Endothelial cell of umbilical vein (primary cell): ENCODE data around the gene AGBL4. TPM values are rescaled to one million over a fixed set of nuclear protein-coding genes. Genes with fewer than 3 reads are reported as not detected.
A peak's percentile ranks its signal among the peaks of the same experiment; 100 is the strongest.

Source experiments
- BruUV-seq: library from RNA; stranded (reverse); fragments of 400-500 nt; replicated peaks from 2 replicates; lab custom pipeline; 2021; lab: Mats Ljungman, UMichigan
- CTCF ChIA-PET: fragments of 300-600, 350-600 bp; sonication (Branson Sonifier 250); formaldehyde crosslinking; loops from one replicate; lab custom pipeline; 2021; ENCODE audit warnings: antibody characterized with exemption, inconsistent platforms; lab: Charles Lee
- POLR2A ChIA-PET: fragments of 300-600, 350-600 bp; sonication (Branson Sonifier 250); formaldehyde crosslinking; loops from one replicate; lab custom pipeline; 2021; ENCODE audit warnings: antibody characterized with exemption, inconsistent platforms; lab: Charles Lee
- DNase-seq: peaks from one replicate; pipeline ENCODE4 v3.0.0-alpha.2; 2011; ENCODE audit warnings: low read depth, low spot score
- FAIRE-seq: peaks from 2 replicates; lab custom pipeline; 2011; peaks lifted over from hg19 to GRCh38; lab: Jason Lieb, UNC
- H2AFZ ChIP-seq: 2 replicates; pipeline ENCODE4 v1.6.0; 2012; ENCODE audit warnings: low read depth, low read length, control low read depth, inconsistent platforms
- H3K27ac ChIP-seq: 2 replicates; pipeline ENCODE4 v1.5.1; 2011; ENCODE audit warnings: low read depth, mild to moderate bottlenecking, control low read depth, low read length, moderate library complexity; ENCODE audit not compliant: insufficient read depth
- H3K27me3 ChIP-seq, 2 experiments: 2 replicates each; pipeline versions ENCODE4 v1.6.0 to v1.6.1; 2011; ENCODE audit warnings: low read length in 2 of 2, mixed read lengths in 1 of 2; ENCODE audit not compliant: control insufficient read depth in 2 of 2, insufficient read depth in 2 of 2
- H3K36me3 ChIP-seq, 2 experiments: 2 replicates in 1 of 2; 3 replicates in 1 of 2; pipeline ENCODE4 v1.5.1; 2011; ENCODE audit warnings: low read length in 2 of 2, mild to moderate bottlenecking in 1 of 2, moderate library complexity in 1 of 2; ENCODE audit not compliant: control insufficient read depth in 2 of 2, insufficient read depth in 2 of 2; ENCODE audit errors: extremely low read depth in 1 of 2
- H3K4me1 ChIP-seq: 3 replicates; pipeline ENCODE4 v1.5.1; 2011; ENCODE audit warnings: mild to moderate bottlenecking, low read length; ENCODE audit not compliant: control insufficient read depth, insufficient read depth; ENCODE audit errors: extremely low read depth
- H3K4me2 ChIP-seq: 2 replicates; pipeline ENCODE4 v1.6.1; 2011; ENCODE audit warnings: low read length, control low read depth, mixed read lengths; ENCODE audit not compliant: insufficient read depth
- H3K4me3 ChIP-seq, 3 experiments: fragments of 200-600 bp in 1 of 3; sonication (generic), shearing (Covaris generic) in 1 of 3; replicated peaks in 1 of 3; 2 replicates each; pipeline ENCODE4 v1.5.1; 2011 to 2016; ENCODE audit warnings: control low read depth in 3 of 3, low read length in 3 of 3, mild to moderate bottlenecking in 2 of 3, inconsistent platforms in 1 of 3, low read depth in 1 of 3, moderate library complexity in 1 of 3; ENCODE audit not compliant: insufficient read depth in 1 of 3
- H3K79me2 ChIP-seq: 2 replicates; pipeline ENCODE4 v1.6.0; 2012; ENCODE audit warnings: low read length, inconsistent platforms; ENCODE audit not compliant: control insufficient read depth, insufficient read depth
- H3K9ac ChIP-seq: replicated peaks from 2 replicates; pipeline ENCODE3; 2011; ENCODE audit warnings: low read length, control low read depth; ENCODE audit not compliant: insufficient read depth; ENCODE audit errors: extremely low read depth
- H3K9me1 ChIP-seq: replicated peaks from 3 replicates; pipeline ENCODE4 v1.6.0; 2011; ENCODE audit warnings: mild to moderate bottlenecking, low read length; ENCODE audit not compliant: control insufficient read depth, insufficient read depth; ENCODE audit errors: extremely low read depth
- H3K9me3 ChIP-seq: replicated peaks from 2 replicates; pipeline ENCODE4 v1.5.1; 2012; ENCODE audit warnings: low read length, inconsistent platforms; ENCODE audit not compliant: control insufficient read depth, insufficient read depth
- H4K20me1 ChIP-seq: replicated peaks from 2 replicates; pipeline ENCODE3; 2011; ENCODE audit warnings: mild to moderate bottlenecking, low read length; ENCODE audit not compliant: control insufficient read depth, insufficient read depth; ENCODE audit errors: extremely low read depth
- EZH2 ChIP-seq: IDR thresholded peaks from 2 replicates; pipeline ENCODE4 v1.6.1; 2012; ENCODE audit warnings: borderline replicate concordance, low read depth, mild to moderate bottlenecking, moderate library complexity, low read length, inconsistent platforms; ENCODE audit not compliant: severe bottlenecking
- FOS ChIP-seq: IDR thresholded peaks from 2 replicates; pipeline ENCODE4 v1.6.1; 2011; ENCODE audit warnings: mild to moderate bottlenecking, low read length, moderate library complexity, borderline replicate concordance; ENCODE audit not compliant: insufficient read depth
- GATA2 ChIP-seq: IDR thresholded peaks from 2 replicates; pipeline ENCODE4 v1.7.0; 2011; ENCODE audit warnings: low read depth, mild to moderate bottlenecking, moderate library complexity, mixed read lengths, low read length; ENCODE audit not compliant: insufficient read length, insufficient read depth
- JUN ChIP-seq: IDR thresholded peaks from 2 replicates; pipeline ENCODE4 v1.6.1; 2011; ENCODE audit warnings: borderline replicate concordance, low read depth; ENCODE audit not compliant: insufficient read length, insufficient read depth
- MAX ChIP-seq: IDR thresholded peaks from 2 replicates; pipeline ENCODE4 v1.6.1; 2011; ENCODE audit not compliant: insufficient read depth, insufficient read length
- POLR2A ChIP-seq: IDR thresholded peaks from 2 replicates; pipeline ENCODE4 v1.6.1; 2012; ENCODE audit warnings: low read depth, mild to moderate bottlenecking, control low read depth, low read length
- POLR2AphosphoS5 ChIP-seq: IDR thresholded peaks from 2 replicates; pipeline ENCODE4 v1.6.1; 2012; ENCODE audit warnings: low read depth, mild to moderate bottlenecking, control low read depth, low read length, moderate library complexity; ENCODE audit not compliant: insufficient read depth
- dilution Hi-C: fragments of 300-500 bp; cut with MboI; formaldehyde crosslinking; loops from one replicate; pipeline ENCODE4 v1.15.0; 2019; ENCODE audit warnings: low sequenced_read_pairs; ENCODE audit not compliant: extremely low pct_ligation_motif_present
- intact Hi-C: fragments of 100-400 bp; cut with micrococcal nuclease; formaldehyde crosslinking; loops from one replicate; pipeline ENCODE4 v1.10.0; 2022
- polyA plus RNA-seq, 4 experiments: library from polyadenylated mRNA; depleted of rRNA in 3 of 4; stranded (reverse) in 3 of 4; unstranded in 1 of 4; fragments of >200 nt; gene quantifications; 2 replicates each; pipeline versions ENCODE4 v1.2.1 to v1.2.3, GENCODE V29; 2011 to 2012; ENCODE audit warnings: missing spikeins in 1 of 4
- total RNA-seq: library from RNA; stranded (reverse); gene quantifications from 2 replicates; pipeline ENCODE4 v1.2.3, GENCODE V29; 2021
- TF ChIP-seq, protein P1 (sequence below), 2 donors: IDR thresholded peaks; 1 replicate in 1 of 2; 2 replicates in 1 of 2; pipeline ENCODE4 v1.5.1; 2011; ENCODE audit warnings: low read length in 2 of 2, mild to moderate bottlenecking in 2 of 2, moderate library complexity in 2 of 2, control low read depth in 1 of 2, inconsistent platforms in 1 of 2, low read depth in 1 of 2; ENCODE audit not compliant: insufficient read depth in 1 of 2; ENCODE audit errors: extremely low read depth in 1 of 2

Gene AGBL4
- total and polyA plus RNA-seq, 2 donors (not counting 3 experiments of a cell fraction or from before 2014, with no cell fraction given), result not detected

GRCh38 chr1:48878191-48878940 is 1145.4 kb downstream of the AGBL4 start:
- peak; percentile 6 for DNase-seq
- H3K27ac ChIP-seq, result no peak overlapping the region

More at GRCh38 chr1:48878191-48878940, 1145.4 kb downstream of the AGBL4 start:
- H3K9me1 ChIP-seq, result no peaks in the 10 kb centered on the region
- H3K4me1 ChIP-seq, result no peaks in the 10 kb centered on the region
- H3K27me3 ChIP-seq, result no peaks in the 10 kb centered on the region
- no peaks in the 10 kb centered on the region for H3K9me3 ChIP-seq
- intact Hi-C loops, result no loop called here
- ChIA-PET POLR2A (no interaction called here), CTCF (no interaction called here)
- BruUV-seq, result no TSS peak
- no peak overlapping the region for H3K4me3 ChIP-seq
- no peak overlapping the region for H3K4me2 ChIP-seq
- dilution Hi-C loops, result no loop called here
- no peak for TF ChIP-seq POLR2AphosphoS5
- no peak for TF ChIP-seq POLR2A
- TF ChIP-seq, protein P1, sequence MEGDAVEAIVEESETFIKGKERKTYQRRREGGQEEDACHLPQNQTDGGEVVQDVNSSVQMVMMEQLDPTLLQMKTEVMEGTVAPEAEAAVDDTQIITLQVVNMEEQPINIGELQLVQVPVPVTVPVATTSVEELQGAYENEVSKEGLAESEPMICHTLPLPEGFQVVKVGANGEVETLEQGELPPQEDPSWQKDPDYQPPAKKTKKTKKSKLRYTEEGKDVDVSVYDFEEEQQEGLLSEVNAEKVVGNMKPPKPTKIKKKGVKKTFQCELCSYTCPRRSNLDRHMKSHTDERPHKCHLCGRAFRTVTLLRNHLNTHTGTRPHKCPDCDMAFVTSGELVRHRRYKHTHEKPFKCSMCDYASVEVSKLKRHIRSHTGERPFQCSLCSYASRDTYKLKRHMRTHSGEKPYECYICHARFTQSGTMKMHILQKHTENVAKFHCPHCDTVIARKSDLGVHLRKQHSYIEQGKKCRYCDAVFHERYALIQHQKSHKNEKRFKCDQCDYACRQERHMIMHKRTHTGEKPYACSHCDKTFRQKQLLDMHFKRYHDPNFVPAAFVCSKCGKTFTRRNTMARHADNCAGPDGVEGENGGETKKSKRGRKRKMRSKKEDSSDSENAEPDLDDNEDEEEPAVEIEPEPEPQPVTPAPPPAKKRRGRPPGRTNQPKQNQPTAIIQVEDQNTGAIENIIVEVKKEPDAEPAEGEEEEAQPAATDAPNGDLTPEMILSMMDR (IDR thresholded peaks at IDR 0.05; ENCODE audit: extremely low read depth in 1 of 2, insufficient read depth in 1 of 2, low read depth in 1 of 2, low read length in 2 of 2), result no peak
- no peak for TF ChIP-seq EZH2
- TF ChIP-seq GATA2, result peak; percentile 24
- no peak for TF ChIP-seq JUN
- TF ChIP-seq MAX, result no peak
- TF ChIP-seq FOS, result no peak
- H3K79me2 ChIP-seq, result no peaks in the 10 kb centered on the region
- no peak overlapping the region for H2AFZ ChIP-seq
- no peak for FAIRE-seq
- no peak overlapping the region for H3K9ac ChIP-seq
- H3K36me3 ChIP-seq, result no peaks in the 10 kb centered on the region
- H4K20me1 ChIP-seq, result no peaks in the 10 kb centered on the region
